WERI-Rb-1 (cell line): ENCODE results near the gene PIM2.

ENCODE experiments used
- DNase-seq: peaks from one replicate; pipeline ENCODE4 v3.0.0-alpha.2; 2020
- H3K27ac ChIP-seq: fragments of 250-450 bp; sonication (Bioruptor Pico); 2 replicates; pipeline ENCODE4 v1.5.1; 2020; ENCODE audit warnings: mild to moderate bottlenecking, moderate library complexity
- H3K27me3 ChIP-seq: fragments of 250-450 bp; sonication (Bioruptor Pico); 2 replicates; pipeline ENCODE4 v1.5.1; 2021; ENCODE audit warnings: mild to moderate bottlenecking, low read depth, moderate library complexity; ENCODE audit not compliant: insufficient read depth, severe bottlenecking
- H3K36me3 ChIP-seq: fragments of 250-450 bp; sonication (Bioruptor Pico); 2 replicates; pipeline ENCODE4 v1.5.1; 2020; ENCODE audit warnings: mild to moderate bottlenecking, moderate library complexity
- H3K4me3 ChIP-seq: 2 replicates; pipeline ENCODE4 v1.5.1; 2011; ENCODE audit warnings: low read depth, mild to moderate bottlenecking, control low read depth, low read length
- H3K9me3 ChIP-seq: fragments of 250-450 bp; sonication (Bioruptor Pico); 2 replicates; pipeline ENCODE4 v1.5.1; 2021; ENCODE audit warnings: mild to moderate bottlenecking, moderate library complexity; ENCODE audit not compliant: severe bottlenecking
- CTCF ChIP-seq: IDR thresholded peaks from 2 replicates; pipeline ENCODE4 v1.5.1; 2011; ENCODE audit warnings: low read depth, mild to moderate bottlenecking, control low read depth, inconsistent platforms, low read length

Gene PIM2

GRCh38 chrX:48901069-48901468 lies 17.8 kb downstream of the PIM2 start:
- no peak overlapping the region for H3K4me3 ChIP-seq
- TF ChIP-seq CTCF, result no peak
- no peak overlapping the region for H3K27ac ChIP-seq
- H3K36me3 ChIP-seq, result peaks cover 19% of the 10 kb centered on the region
- DNase-seq, result no peak
- peaks cover 8% of the 10 kb centered on the region for H3K27me3 ChIP-seq
- H3K9me3 ChIP-seq, result no peaks in the 10 kb centered on the region

- Histone ChIP-seq H3K27ac (peak overlapping the region; percentile 93), H3K36me3 (peaks cover 23% of the 10 kb centered on the region), H3K9me3 (no peaks in the 10 kb centered on the region), H3K4me3 (peak overlapping the region; percentile 82; the same call in 1 of the 2 replicates), H3K27me3 (peaks cover 8% of the 10 kb centered on the region)
- no peak for TF ChIP-seq CTCF
- DNase-seq, result peak; percentile 83
Measured at GRCh38 chrX:48899078-48899410, 19.8 kb downstream of the PIM2 start.

GRCh38 chrX:48897625-48898306 lies 21.1 kb downstream of the PIM2 start, which contains the start of the genes PQBP1 and TIMM17B:
TSS of gene PQBP1 (plus strand) at chrX:48897930. CDS start at chrX:48898510, 580 bp downstream.
TSS of gene TIMM17B (minus strand) at chrX:48897768. CDS start at chrX:48897749, 19 bp downstream.
- H3K36me3 ChIP-seq, result peaks cover 24% of the 10 kb centered on the region
- H3K9me3 ChIP-seq, result no peaks in the 10 kb centered on the region
- no peak for TF ChIP-seq CTCF
- peaks cover 8% of the 10 kb centered on the region for H3K27me3 ChIP-seq
- DNase-seq, result peak; percentile 90
- peak within 1 kb of the TSS; percentile 82 for H3K4me3 ChIP-seq
- H3K27ac ChIP-seq, result peak within 1 kb of the TSS; percentile 93

- peak overlapping the region; percentile 82 for H3K4me3 ChIP-seq
- no peaks in the 10 kb centered on the region for H3K9me3 ChIP-seq
- peaks cover 24% of the 10 kb centered on the region for H3K36me3 ChIP-seq
- peak; percentile 87 for DNase-seq
- H3K27me3 ChIP-seq, result peaks cover 8% of the 10 kb centered on the region
- TF ChIP-seq CTCF, result no peak
- H3K27ac ChIP-seq, result peak overlapping the region; percentile 93
Measured at GRCh38 chrX:48897157-48897624, 21.6 kb downstream of the PIM2 start.

- H3K36me3 ChIP-seq, result peaks cover 24% of the 10 kb centered on the region
- no peak for TF ChIP-seq CTCF
- DNase-seq, result no peak
- peak overlapping the region; percentile 82 for H3K4me3 ChIP-seq
- peak overlapping the region; percentile 93 for H3K27ac ChIP-seq
- H3K27me3 ChIP-seq, result peaks cover 7% of the 10 kb centered on the region
- no peaks in the 10 kb centered on the region for H3K9me3 ChIP-seq
Measured at GRCh38 chrX:48896611-48897011, 22.2 kb downstream of the PIM2 start.
